Mesothelial cell of epicardium (in vitro differentiated cells): ENCODE measurements around the gene RTN4RL2. TPM values are rescaled to one million over a fixed set of nuclear protein-coding genes. Genes with fewer than 3 reads are reported as not detected.

Experiments
- DNase-seq, 2 experiments: peaks; one replicate each; pipeline ENCODE4 v3.0.0; 2021; ENCODE audit warnings: low spot score in 2 of 2; ENCODE audit not compliant: unreplicated experiment in 2 of 2
- H3K27ac Mint-ChIP-seq: 2 replicates; pipeline ENCODE4 v1.8.0; 2021; ENCODE audit warnings: mixed read lengths
- H3K27me3 Mint-ChIP-seq: 2 replicates; pipeline ENCODE4 v1.8.0; 2021; ENCODE audit warnings: low read depth, mixed read lengths
- H3K36me3 Mint-ChIP-seq: 2 replicates; pipeline ENCODE4 v1.8.0; 2021; ENCODE audit warnings: mixed read lengths
- H3K4me1 Mint-ChIP-seq: 2 replicates; pipeline ENCODE4 v1.8.0; 2021; ENCODE audit warnings: mixed read lengths
- H3K4me3 Mint-ChIP-seq: 2 replicates; pipeline ENCODE4 v1.8.0; 2021; ENCODE audit warnings: mild to moderate bottlenecking, moderate library complexity, mixed read lengths
- H3K9me3 Mint-ChIP-seq: 2 replicates; pipeline ENCODE4 v1.8.0; 2021; ENCODE audit warnings: mixed read lengths
- total RNA-seq: library from RNA; stranded (reverse); gene quantifications from 3 replicates; pipeline ENCODE4 v1.2.1, GENCODE V29; 2021
- TF ChIP-seq, protein P1 (sequence below): fragments of 200-600 bp; sonication (generic); IDR thresholded peaks from one replicate; pipeline ENCODE4 v1.5.0; 2021; ENCODE audit warnings: antibody characterized with exemption; ENCODE audit not compliant: unreplicated experiment

Gene RTN4RL2
- 0.38 to 0.63 TPM (median 0.53 TPM) in 3 replicates for total RNA-seq

GRCh38 chr11:57460022-57460757, at the start of gene RTN4RL2:
RTN4RL2 (plus strand) TSS chr11:57460528; CDS start chr11:57460866, 338 bp downstream.
- peak within 1 kb of the TSS; percentile 69 for H3K4me3 Mint-ChIP-seq
- H3K9me3 Mint-ChIP-seq: no peaks in the 10 kb centered on the region
- H3K27ac Mint-ChIP-seq: no peak within 1 kb of the TSS
- DNase-seq: no peak
- peaks cover 20% of the 10 kb centered on the region for H3K4me1 Mint-ChIP-seq
- peaks cover 91% of the 10 kb centered on the region for H3K27me3 Mint-ChIP-seq
- no peaks in the 10 kb centered on the region for H3K36me3 Mint-ChIP-seq
- TF ChIP-seq, protein P1, sequence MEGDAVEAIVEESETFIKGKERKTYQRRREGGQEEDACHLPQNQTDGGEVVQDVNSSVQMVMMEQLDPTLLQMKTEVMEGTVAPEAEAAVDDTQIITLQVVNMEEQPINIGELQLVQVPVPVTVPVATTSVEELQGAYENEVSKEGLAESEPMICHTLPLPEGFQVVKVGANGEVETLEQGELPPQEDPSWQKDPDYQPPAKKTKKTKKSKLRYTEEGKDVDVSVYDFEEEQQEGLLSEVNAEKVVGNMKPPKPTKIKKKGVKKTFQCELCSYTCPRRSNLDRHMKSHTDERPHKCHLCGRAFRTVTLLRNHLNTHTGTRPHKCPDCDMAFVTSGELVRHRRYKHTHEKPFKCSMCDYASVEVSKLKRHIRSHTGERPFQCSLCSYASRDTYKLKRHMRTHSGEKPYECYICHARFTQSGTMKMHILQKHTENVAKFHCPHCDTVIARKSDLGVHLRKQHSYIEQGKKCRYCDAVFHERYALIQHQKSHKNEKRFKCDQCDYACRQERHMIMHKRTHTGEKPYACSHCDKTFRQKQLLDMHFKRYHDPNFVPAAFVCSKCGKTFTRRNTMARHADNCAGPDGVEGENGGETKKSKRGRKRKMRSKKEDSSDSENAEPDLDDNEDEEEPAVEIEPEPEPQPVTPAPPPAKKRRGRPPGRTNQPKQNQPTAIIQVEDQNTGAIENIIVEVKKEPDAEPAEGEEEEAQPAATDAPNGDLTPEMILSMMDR: peak; percentile 51

DNA sequence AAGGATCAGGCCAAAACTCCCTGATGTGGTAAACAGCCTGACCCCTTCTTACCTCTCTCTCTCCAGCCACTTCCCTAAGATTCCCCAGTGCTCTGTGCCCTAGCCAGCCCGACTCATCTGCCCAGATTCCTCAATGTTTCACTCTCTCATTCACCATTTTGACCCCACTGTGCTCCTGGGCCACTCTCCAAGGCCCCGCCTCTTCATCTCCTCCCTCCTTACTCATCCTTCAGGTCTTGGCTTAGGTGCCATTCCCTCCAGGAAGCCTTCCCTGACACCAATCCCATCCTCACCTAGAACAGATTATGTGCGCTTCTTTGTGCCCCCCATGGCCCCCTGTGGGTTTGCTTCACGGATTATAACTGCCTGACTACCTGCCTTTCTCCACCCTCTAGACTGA, 46.6 kb upstream of the RTN4RL2 start:
- peaks cover 49% of the 10 kb centered on the region for H3K36me3 Mint-ChIP-seq
- TF ChIP-seq, protein P1: no peak
- no peak for DNase-seq
- H3K4me3 Mint-ChIP-seq: no peak overlapping the region
- no peaks in the 10 kb centered on the region for H3K27me3 Mint-ChIP-seq
- no peaks in the 10 kb centered on the region for H3K9me3 Mint-ChIP-seq
- no peaks in the 10 kb centered on the region for H3K4me1 Mint-ChIP-seq
- no peak overlapping the region for H3K27ac Mint-ChIP-seq

DNA sequence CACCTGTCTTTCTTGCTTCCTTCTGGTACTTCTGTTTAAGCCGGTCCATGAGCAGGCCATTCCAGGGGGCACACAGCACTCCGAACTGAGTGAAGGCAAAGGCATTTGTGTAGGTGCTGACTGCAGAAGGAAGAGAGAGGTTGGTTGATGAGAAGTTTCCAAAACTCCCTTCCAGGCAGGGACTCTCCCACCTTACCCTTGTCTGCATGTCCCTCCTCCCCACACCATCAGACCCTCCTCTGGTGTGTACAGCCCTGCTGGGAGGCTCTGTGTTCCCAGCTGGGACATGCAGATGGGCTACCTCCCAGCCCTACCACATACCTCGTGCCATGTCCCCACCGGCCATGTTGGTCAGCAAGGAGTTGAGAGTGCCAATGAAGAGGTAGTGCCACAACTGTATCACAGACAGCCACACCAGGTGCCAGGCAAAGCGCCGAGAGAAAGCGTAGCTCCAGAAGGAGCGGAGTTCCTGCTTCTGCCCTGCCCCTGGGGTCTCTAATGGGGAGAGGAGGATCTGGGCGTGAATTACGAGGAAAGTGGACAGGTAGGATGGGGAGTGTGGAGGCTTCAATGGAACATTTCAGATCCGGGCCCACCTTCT, 45.6 kb upstream of the RTN4RL2 start:
- TF ChIP-seq, protein P1: no peak
- no peak overlapping the region for H3K27ac Mint-ChIP-seq
- no peak overlapping the region for H3K4me3 Mint-ChIP-seq
- H3K36me3 Mint-ChIP-seq: peaks cover 46% of the 10 kb centered on the region
- H3K4me1 Mint-ChIP-seq: no peaks in the 10 kb centered on the region
- H3K27me3 Mint-ChIP-seq: no peaks in the 10 kb centered on the region
- H3K9me3 Mint-ChIP-seq: no peaks in the 10 kb centered on the region
- DNase-seq: no peak

GRCh38 chr11:57416436-57416835, 43.9 kb upstream of the RTN4RL2 start:
- H3K4me1 Mint-ChIP-seq: no peaks in the 10 kb centered on the region
- no peak overlapping the region for H3K4me3 Mint-ChIP-seq
- DNase-seq: no peak
- peaks cover 38% of the 10 kb centered on the region for H3K36me3 Mint-ChIP-seq
- no peaks in the 10 kb centered on the region for H3K27me3 Mint-ChIP-seq
- no peaks in the 10 kb centered on the region for H3K9me3 Mint-ChIP-seq
- H3K27ac Mint-ChIP-seq: no peak overlapping the region
- TF ChIP-seq, protein P1: no peak

GRCh38 chr11:57417056-57417455, 43.3 kb upstream of the RTN4RL2 start:
- Mint-ChIP-seq H3K27ac (no peak overlapping the region), H3K27me3 (no peaks in the 10 kb centered on the region), H3K9me3 (no peaks in the 10 kb centered on the region), H3K4me1 (no peaks in the 10 kb centered on the region), H3K4me3 (no peak overlapping the region), H3K36me3 (peaks cover 38% of the 10 kb centered on the region)
- no peak for DNase-seq
- TF ChIP-seq, protein P1: no peak
